Peyer's patch (tissue), 4 donors: Measurements from ENCODE around the gene GPS1.

Experiments used
- CTCF ChIP-seq, 6 experiments: fragments of 450-650 bp in 4 of 6; fragments of 200-600 bp in 2 of 6; sonication (generic) in 1 of 6; IDR thresholded peaks; one replicate each; pipeline ENCODE4 v1.5.1; 2017 to 2019; ENCODE audit warnings: antibody characterized with exemption in 6 of 6, mild to moderate bottlenecking in 3 of 6, moderate library complexity in 1 of 6
- POLR2A ChIP-seq, 2 donors: fragments of 450-650 bp; IDR thresholded peaks; one replicate each; pipeline ENCODE4 v1.5.1; 2017; ENCODE audit warnings: antibody characterized with exemption in 2 of 2, mild to moderate bottlenecking in 2 of 2, moderate library complexity in 2 of 2

GRCh38 chr17:82024859-82025258 lies 26.8 kb upstream of the GPS1 start:
- TF ChIP-seq POLR2A (IDR thresholded peaks at IDR 0.05), result no peak
- no peak for TF ChIP-seq CTCF (IDR thresholded peaks at IDR 0.05)
